Colonic mucosa (tissue), 4 donors: ENCODE measurements around the gene CSMD2. TPM values are rescaled to one million over a fixed set of nuclear protein-coding genes. Genes with fewer than 3 reads are reported as not detected.

Experiments used
- DNase-seq: peaks from one replicate; pipeline ENCODE4 v3.0.0-alpha.2; 2020
- H3K27ac ChIP-seq: fragments of 200-600 bp; one replicate; pipeline ENCODE4 v1.8.0; 2021
- H3K27me3 ChIP-seq: fragments of 200-600 bp; one replicate; pipeline ENCODE4 v1.8.0; 2021
- H3K36me3 ChIP-seq: fragments of 200-600 bp; one replicate; pipeline ENCODE4 v1.8.0; 2021
- H3K4me1 ChIP-seq: fragments of 200-600 bp; one replicate; pipeline ENCODE4 v1.8.0; 2021; ENCODE audit warnings: mild to moderate bottlenecking
- H3K4me3 ChIP-seq: fragments of 200-600 bp; one replicate; pipeline ENCODE4 v1.8.0; 2021
- H3K9ac ChIP-seq, 2 donors: one replicate each; pipeline ENCODE4 v1.7.0; 2013; ENCODE audit warnings: control low read depth in 2 of 2, low read depth in 2 of 2, low read length in 2 of 2
- H3K9me3 ChIP-seq: fragments of 200-600 bp; one replicate; pipeline ENCODE4 v1.8.0; 2021
- CTCF ChIP-seq: fragments of 200-600 bp; IDR thresholded peaks from one replicate; pipeline ENCODE4 v1.8.0; 2022; ENCODE audit warnings: antibody characterized with exemption, mild to moderate bottlenecking
- intact Hi-C: fragments of 100-400 bp; cut with DNase I; formaldehyde crosslinking; loops from one replicate; pipeline ENCODE4 v1.14.1; 2022
- total RNA-seq, 2 donors: library from RNA; stranded (reverse); fragmentation: NEBNext Ultra II Directional in 1 of 2; extraction: Animal tissue kit (Norgen Biotek cat#: 25700) in 1 of 2; gene quantifications; one replicate each; pipeline ENCODE4 v1.2.1, GENCODE V29; 2021
- donor health status: healthy.
- donor health status: DM: no; HTN: no; CAD: no.
- donor health status: DM: no; HTN: no; CAD: no.

The CSMD2 gene
- total RNA-seq, 2 donors from 2014 or later = 0.05 to 0.10 TPM

DNA sequence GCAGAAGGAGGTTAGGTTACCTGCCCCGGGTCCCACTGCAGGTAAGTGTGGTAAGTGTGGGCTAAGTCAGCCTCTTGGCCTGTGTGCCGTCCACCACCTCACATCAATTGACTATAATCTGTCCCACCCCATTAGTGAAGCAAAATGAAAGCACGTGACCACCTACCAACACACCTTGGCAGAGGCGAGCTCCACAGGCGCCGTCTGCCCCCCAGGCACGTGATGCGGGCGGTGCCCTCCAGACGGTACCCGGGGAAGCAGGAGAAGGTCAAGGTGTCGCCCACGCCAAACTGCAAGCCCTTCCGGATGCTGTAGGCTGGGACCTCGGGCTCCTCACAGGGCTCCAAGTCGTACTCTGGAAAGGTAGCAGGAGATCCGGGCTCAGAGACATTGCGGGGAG is 450.6 kb downstream of the CSMD2 start:
- intact Hi-C loops = no loop called here
- no peak overlapping the region for H3K9ac ChIP-seq
- no peak overlapping the region for H3K4me3 ChIP-seq
- H3K9me3 ChIP-seq = no peaks in the 10 kb centered on the region
- no peak for TF ChIP-seq CTCF
- DNase-seq = no peak
- no peaks in the 10 kb centered on the region for H3K27me3 ChIP-seq
- no peaks in the 10 kb centered on the region for H3K4me1 ChIP-seq
- no peak overlapping the region for H3K27ac ChIP-seq
- no peaks in the 10 kb centered on the region for H3K36me3 ChIP-seq

- no peaks in the 10 kb centered on the region for H3K4me1 ChIP-seq
- intact Hi-C loops = no loop called here
- TF ChIP-seq CTCF = no peak
- no peak overlapping the region for H3K4me3 ChIP-seq
- DNase-seq = no peak
- no peak overlapping the region for H3K9ac ChIP-seq
- no peak overlapping the region for H3K27ac ChIP-seq
- H3K9me3 ChIP-seq = no peaks in the 10 kb centered on the region
- H3K36me3 ChIP-seq = no peaks in the 10 kb centered on the region
- no peaks in the 10 kb centered on the region for H3K27me3 ChIP-seq
These were observed 451.8 kb downstream of the CSMD2 start for GRCh38 chr1:33713058-33713877.

- no peaks in the 10 kb centered on the region for H3K36me3 ChIP-seq
- DNase-seq = no peak
- TF ChIP-seq CTCF = no peak
- H3K27me3 ChIP-seq = no peaks in the 10 kb centered on the region
- no peak overlapping the region for H3K4me3 ChIP-seq
- H3K27ac ChIP-seq = no peak overlapping the region
- H3K9ac ChIP-seq = no peak overlapping the region
- no peaks in the 10 kb centered on the region for H3K4me1 ChIP-seq
- intact Hi-C loops = no loop called here
- no peaks in the 10 kb centered on the region for H3K9me3 ChIP-seq
These were observed 452.8 kb downstream of the CSMD2 start for GRCh38 chr1:33712186-33712585.

GRCh38 chr1:33711511-33711910 is 453.5 kb downstream of the CSMD2 start:
- Histone ChIP-seq H3K27ac (no peak overlapping the region), H3K9me3 (no peaks in the 10 kb centered on the region), H3K4me3 (no peak overlapping the region), H3K4me1 (no peaks in the 10 kb centered on the region), H3K36me3 (no peaks in the 10 kb centered on the region), H3K9ac (no peak overlapping the region), H3K27me3 (no peaks in the 10 kb centered on the region)
- no peak for DNase-seq
- no peak for TF ChIP-seq CTCF
- intact Hi-C loops = no loop called here

- Histone ChIP-seq H3K9me3 (no peaks in the 10 kb centered on the region), H3K27ac (no peak overlapping the region), H3K36me3 (no peaks in the 10 kb centered on the region), H3K4me1 (no peaks in the 10 kb centered on the region), H3K9ac (no peak overlapping the region), H3K27me3 (no peaks in the 10 kb centered on the region), H3K4me3 (no peak overlapping the region)
- TF ChIP-seq CTCF = no peak
- intact Hi-C loops = no loop called here
- DNase-seq = no peak
These were observed 454.1 kb downstream of the CSMD2 start for GRCh38 chr1:33710967-33711366.
